Stimulated activated CD8-positive, alpha-beta memory T cell treated with anti-CD3 and anti-CD28 coated beads, Interleukin-7, amount 100 ng/mL, for 4 hours (primary cell): ENCODE measurements around the gene N4BP3.

Source experiments
- DNase-seq, 2 donors: peaks; one replicate each; pipeline ENCODE4 v3.0.0-alpha.2; 2020; ENCODE audit warnings: low read depth in 2 of 2

N4BP3 gene

GRCh38 chr5:178098685-178099084 lies 14.6 kb upstream of the N4BP3 start:
- no peak for DNase-seq

- no peak for DNase-seq
Observed at GRCh38 chr5:178103612-178104011, 9.7 kb upstream of the N4BP3 start.

- DNase-seq, result no peak
Observed at GRCh38 chr5:178104492-178104891, 8.8 kb upstream of the N4BP3 start.

GRCh38 chr5:178106086-178106485 lies 7.2 kb upstream of the N4BP3 start:
- no peak for DNase-seq

GRCh38 chr5:178106556-178107239 lies 6.6 kb upstream of the N4BP3 start:
- DNase-seq, result no peak

GRCh38 chr5:178107756-178108310 lies 5.5 kb upstream of the N4BP3 start:
- no peak for DNase-seq

GRCh38 chr5:178108446-178108845 lies 4.9 kb upstream of the N4BP3 start:
- DNase-seq, result no peak

GRCh38 chr5:178108966-178109365 lies 4.4 kb upstream of the N4BP3 start:
- DNase-seq, result no peak

GRCh38 chr5:178110511-178110910 lies 2.8 kb upstream of the N4BP3 start:
- no peak for DNase-seq

GRCh38 chr5:178111925-178112324 lies 1.4 kb upstream of the N4BP3 start:
- no peak for DNase-seq

GRCh38 chr5:178112545-178112944 lies 787 bp upstream of the N4BP3 start:
- DNase-seq, result no peak

- DNase-seq, result no peak
Observed at GRCh38 chr5:178113841-178114324, 551 bp downstream of the N4BP3 start.

- DNase-seq, result peak in 1 of 2 donors; percentile 53
Observed at GRCh38 chr5:178114325-178115135, 1.2 kb downstream of the N4BP3 start.

GRCh38 chr5:178115136-178115813 lies 1.9 kb downstream of the N4BP3 start:
- no peak for DNase-seq

- DNase-seq, result no peak
Observed at GRCh38 chr5:178115814-178116142, 2.4 kb downstream of the N4BP3 start.

GRCh38 chr5:178116143-178116885 lies 3.0 kb downstream of the N4BP3 start:
- peak; percentile 83 to 87 for DNase-seq

- no peak for DNase-seq
Observed at GRCh38 chr5:178117923-178118701, 4.8 kb downstream of the N4BP3 start.

GRCh38 chr5:178119915-178120606 lies 6.7 kb downstream of the N4BP3 start:
- DNase-seq, result no peak

- peak; percentile 49 to 64 for DNase-seq
Observed at GRCh38 chr5:178120607-178121357, 7.5 kb downstream of the N4BP3 start.
